HT-29 (cell line): ENCODE results near the gene MYRF. TPM values are rescaled to one million over a fixed set of nuclear protein-coding genes. Genes with fewer than 3 reads are reported as not detected.

Experiments used
- DNase-seq: peaks from one replicate; pipeline ENCODE4 v3.0.0-alpha.2; 2015; ENCODE audit warnings: low spot score
- total RNA-seq: library from RNA; depleted of rRNA; stranded (reverse); fragments of >200 nt; shearing (Covaris generic); gene quantifications from 2 replicates; pipeline ENCODE4 v1.2.3, GENCODE V29; 2014

Gene MYRF
- total RNA-seq, 1 experiment from 2014 or later: 105 TPM

GRCh38 chr11:61793083-61793828, 40.8 kb downstream of the MYRF start:
- peak; percentile 65 for DNase-seq

GRCh38 chr11:61793829-61794204, 41.4 kb downstream of the MYRF start:
- no peak for DNase-seq

- no peak for DNase-seq
Measured at GRCh38 chr11:61794579-61794978, 42.1 kb downstream of the MYRF start.

GRCh38 chr11:61795459-61795858, 43.0 kb downstream of the MYRF start:
- no peak for DNase-seq

- no peak for DNase-seq
Measured at GRCh38 chr11:61795876-61796526, 43.6 kb downstream of the MYRF start.

GRCh38 chr11:61797263-61797944, 45.0 kb downstream of the MYRF start:
- DNase-seq: peak; percentile 92

- no peak for DNase-seq
Measured at GRCh38 chr11:61799665-61800284, 47.3 kb downstream of the MYRF start.

- no peak for DNase-seq
Measured at GRCh38 chr11:61800331-61801281, 48.2 kb downstream of the MYRF start.

GRCh38 chr11:61802605-61803004, 50.2 kb downstream of the MYRF start:
- DNase-seq: no peak

GRCh38 chr11:61803889-61804647, 51.6 kb downstream of the MYRF start:
- no peak for DNase-seq

GRCh38 chr11:61805146-61805545, 52.7 kb downstream of the MYRF start:
- no peak for DNase-seq

GRCh38 chr11:61806785-61807184, 54.3 kb downstream of the MYRF start:
- no peak for DNase-seq

GRCh38 chr11:61810671-61811175, 58.3 kb downstream of the MYRF start:
- DNase-seq: no peak

GRCh38 chr11:61811831-61812230, 59.4 kb downstream of the MYRF start:
- no peak for DNase-seq

- DNase-seq: no peak
Measured at GRCh38 chr11:61812736-61813411, 60.4 kb downstream of the MYRF start.

GRCh38 chr11:61814247-61814957, 62.0 kb downstream of the MYRF start:
- peak; percentile 52 for DNase-seq

- DNase-seq: peak; percentile 89
Measured at GRCh38 chr11:61814958-61815789, 62.7 kb downstream of the MYRF start.
